ENCODE data around the gene IL6ST.

DNA sequence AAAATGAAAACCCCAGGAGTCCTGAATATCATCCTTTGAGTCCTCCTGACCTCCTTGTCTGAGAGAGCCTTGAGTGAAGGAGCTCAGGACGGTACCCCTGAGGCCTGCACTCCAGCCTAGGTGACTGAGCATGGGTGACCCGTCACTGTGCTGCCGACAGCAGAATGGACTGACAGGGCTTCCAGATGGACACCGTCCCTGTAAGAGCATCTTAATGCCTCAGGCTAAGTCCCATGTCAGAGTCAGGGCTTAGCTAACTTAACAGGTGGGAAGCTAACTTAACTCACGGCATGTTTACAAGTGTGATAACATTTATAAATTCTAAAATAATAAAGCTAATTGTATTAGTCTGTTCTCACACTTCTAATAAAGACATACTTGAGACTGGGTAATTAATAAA, 68.3 kb downstream of the IL6ST start:
- no peak for TF ChIP-seq CTCF (IDR thresholded peaks at IDR 0.05; ENCODE audit: low read length)
- no peak for TF ChIP-seq EZH2 (IDR thresholded peaks at IDR 0.05; ENCODE audit: borderline replicate concordance, low read length)
